Muscle layer of colon (tissue), 2 donors: Measurements from ENCODE around the gene HORMAD1.
"Not testable (repeated sequence)": the region's sequence is repeated elsewhere in the genome, so short reads cannot be mapped to it uniquely, and the experiment has no call there.

ENCODE experiments used
- H3K27ac ChIP-seq: one replicate; pipeline ENCODE4 v1.7.0; 2013; ENCODE audit warnings: low read depth, mild to moderate bottlenecking, low read length, moderate library complexity
- H3K27me3 ChIP-seq, 2 donors: one replicate each; pipeline ENCODE4 v1.7.0; 2013; ENCODE audit warnings: low read length in 2 of 2, mild to moderate bottlenecking in 2 of 2; ENCODE audit not compliant: insufficient read depth in 2 of 2, control insufficient read depth in 1 of 2
- H3K36me3 ChIP-seq: one replicate; pipeline ENCODE4 v1.7.0; 2013; ENCODE audit warnings: mild to moderate bottlenecking, low read length; ENCODE audit not compliant: insufficient read depth
- H3K4me1 ChIP-seq: one replicate; pipeline ENCODE4 v1.7.0; 2013; ENCODE audit warnings: mild to moderate bottlenecking, low read length; ENCODE audit not compliant: insufficient read depth
- H3K4me3 ChIP-seq, 2 donors: one replicate each; pipeline ENCODE4 v1.7.0; 2013; ENCODE audit warnings: low read length in 2 of 2, low read depth in 1 of 2, mild to moderate bottlenecking in 1 of 2, moderate library complexity in 1 of 2
- H3K9ac ChIP-seq: one replicate; pipeline ENCODE4 v1.7.0; 2013; ENCODE audit warnings: low read length
- H3K9me3 ChIP-seq: one replicate; pipeline ENCODE4 v1.7.0; 2013; ENCODE audit warnings: mild to moderate bottlenecking, low read length
- donor health status: abdominal sarcoma.
- donor health status: Adenocarcinoma of cecum.

Gene HORMAD1, protein sequence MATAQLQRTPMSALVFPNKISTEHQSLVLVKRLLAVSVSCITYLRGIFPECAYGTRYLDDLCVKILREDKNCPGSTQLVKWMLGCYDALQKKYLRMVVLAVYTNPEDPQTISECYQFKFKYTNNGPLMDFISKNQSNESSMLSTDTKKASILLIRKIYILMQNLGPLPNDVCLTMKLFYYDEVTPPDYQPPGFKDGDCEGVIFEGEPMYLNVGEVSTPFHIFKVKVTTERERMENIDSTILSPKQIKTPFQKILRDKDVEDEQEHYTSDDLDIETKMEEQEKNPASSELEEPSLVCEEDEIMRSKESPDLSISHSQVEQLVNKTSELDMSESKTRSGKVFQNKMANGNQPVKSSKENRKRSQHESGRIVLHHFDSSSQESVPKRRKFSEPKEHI

DNA sequence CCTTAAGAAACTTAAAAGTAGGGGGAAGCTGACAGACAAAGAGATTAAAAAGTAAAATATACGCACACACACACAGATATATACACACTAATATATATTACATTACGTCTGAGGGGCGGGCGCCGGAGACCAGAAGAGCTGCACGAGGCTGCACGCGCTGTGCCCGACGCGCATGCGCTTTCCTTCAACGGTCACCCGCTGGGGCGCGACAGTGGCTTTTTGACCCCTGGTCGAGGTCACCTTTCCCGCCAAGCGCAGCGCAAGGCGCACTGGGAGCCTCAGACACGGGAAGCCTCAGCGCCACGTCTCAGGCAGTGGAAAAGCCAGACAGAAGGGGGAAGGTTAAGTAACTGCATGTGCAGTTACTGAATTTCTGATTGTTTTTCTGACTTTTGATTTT, at the start of gene HORMAD1:
Gene HORMAD1 (minus strand): TSS at position 193 of the 400 bp plus-strand sequence. CDS start 1,390 bp downstream, outside the sequence.
- no peak within 1 kb of the TSS for H3K4me3 ChIP-seq
- H3K36me3 ChIP-seq: no peaks in the 10 kb centered on the region
- no peaks in the 10 kb centered on the region for H3K9me3 ChIP-seq
- H3K27ac ChIP-seq: no peak within 1 kb of the TSS
- no peaks in the 10 kb centered on the region for H3K4me1 ChIP-seq
- no peak within 1 kb of the TSS for H3K9ac ChIP-seq
- no peaks in the 10 kb centered on the region for H3K27me3 ChIP-seq

DNA sequence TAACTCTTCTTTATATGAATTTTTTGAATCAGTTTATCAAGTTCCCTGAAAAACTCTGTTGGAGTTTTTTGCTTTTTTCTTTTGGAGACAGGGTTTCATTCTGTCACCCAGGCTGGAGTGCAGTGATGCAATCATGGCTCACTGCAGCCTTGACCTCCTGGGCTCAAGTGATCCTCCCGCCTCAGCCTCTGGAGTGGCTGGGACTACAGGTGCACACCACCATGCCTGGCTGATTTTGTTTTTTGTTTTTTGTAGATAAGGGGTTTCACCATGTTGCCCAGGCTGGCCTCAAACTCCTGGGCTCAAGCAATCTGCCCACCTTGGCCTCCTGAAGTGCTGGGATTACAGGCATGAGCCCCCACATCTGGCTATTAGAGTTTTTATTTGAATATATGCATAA, 47.0 kb upstream of the HORMAD1 start:
- H3K9ac ChIP-seq, H3K27me3 ChIP-seq, H3K36me3 ChIP-seq, H3K4me1 ChIP-seq, H3K9me3 ChIP-seq, H3K27ac ChIP-seq, H3K4me3 ChIP-seq: not testable (repeated sequence)

DNA sequence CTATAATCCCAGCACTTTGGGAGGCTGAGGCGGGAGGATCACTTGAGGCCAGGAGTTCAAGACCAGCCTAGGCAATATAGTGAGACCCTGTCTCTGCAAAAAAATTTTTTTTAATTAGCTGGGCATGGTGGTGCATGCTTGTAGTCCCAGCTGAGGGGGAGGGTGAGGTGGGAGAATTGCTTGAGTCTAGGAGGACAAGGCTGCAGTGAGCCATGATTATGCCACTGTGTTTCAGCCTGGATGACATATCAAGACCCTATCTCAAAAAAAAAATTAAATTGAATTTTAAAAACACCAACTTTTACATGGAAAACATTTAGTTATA, 45.2 kb upstream of the HORMAD1 start:
- H3K36me3 ChIP-seq, H3K27ac ChIP-seq, H3K9ac ChIP-seq, H3K9me3 ChIP-seq, H3K4me1 ChIP-seq, H3K27me3 ChIP-seq: not testable (repeated sequence)
- H3K4me3 ChIP-seq: peak overlapping the region in 1 of 2 donors; percentile 3

DNA sequence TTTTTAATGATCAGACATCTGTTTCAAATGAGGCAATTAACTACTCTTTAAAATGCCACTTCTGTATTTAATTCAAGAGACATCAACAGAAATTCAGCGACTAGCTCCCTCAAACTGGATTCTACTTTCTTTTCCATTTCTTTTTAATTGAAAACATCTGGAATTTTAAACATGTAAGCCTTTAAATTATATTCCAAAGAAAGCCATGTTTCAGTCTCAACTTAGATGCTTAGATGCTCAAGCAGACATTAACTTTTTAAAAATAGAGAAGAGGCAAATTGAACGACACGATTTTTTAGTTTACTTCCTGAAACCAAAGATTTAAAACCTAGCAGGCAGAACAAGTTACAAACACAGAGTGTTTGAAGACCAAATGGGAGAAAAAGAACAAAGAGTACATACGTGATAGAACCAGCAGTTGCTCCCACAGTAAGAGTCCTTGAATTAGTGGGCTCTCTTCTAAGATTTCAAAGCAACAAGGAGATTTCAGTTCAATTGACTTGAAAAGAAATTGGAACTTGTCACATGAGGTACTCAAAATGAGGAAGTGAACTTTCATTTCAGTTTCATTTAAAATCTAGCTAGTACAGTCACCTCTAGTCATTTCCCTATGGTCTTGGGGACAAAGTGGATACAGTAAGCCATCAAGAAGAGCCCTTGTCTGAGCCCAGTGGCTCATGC, 44.7 kb upstream of the HORMAD1 start, which contains the start of gene CTSS:
Gene CTSS (minus strand): TSS at position 483 of the 681 bp plus-strand sequence. CDS start 1,015 bp downstream, outside the sequence.
- H3K4me1 ChIP-seq: peaks cover 8% of the 10 kb centered on the region
- no peaks in the 10 kb centered on the region for H3K9me3 ChIP-seq
- H3K27me3 ChIP-seq: no peaks in the 10 kb centered on the region
- H3K36me3 ChIP-seq: no peaks in the 10 kb centered on the region
- H3K27ac ChIP-seq: no peak within 1 kb of the TSS
- H3K9ac ChIP-seq: no peak within 1 kb of the TSS
- peak within 1 kb of the TSS in 1 of 2 donors; percentile 3 for H3K4me3 ChIP-seq

DNA sequence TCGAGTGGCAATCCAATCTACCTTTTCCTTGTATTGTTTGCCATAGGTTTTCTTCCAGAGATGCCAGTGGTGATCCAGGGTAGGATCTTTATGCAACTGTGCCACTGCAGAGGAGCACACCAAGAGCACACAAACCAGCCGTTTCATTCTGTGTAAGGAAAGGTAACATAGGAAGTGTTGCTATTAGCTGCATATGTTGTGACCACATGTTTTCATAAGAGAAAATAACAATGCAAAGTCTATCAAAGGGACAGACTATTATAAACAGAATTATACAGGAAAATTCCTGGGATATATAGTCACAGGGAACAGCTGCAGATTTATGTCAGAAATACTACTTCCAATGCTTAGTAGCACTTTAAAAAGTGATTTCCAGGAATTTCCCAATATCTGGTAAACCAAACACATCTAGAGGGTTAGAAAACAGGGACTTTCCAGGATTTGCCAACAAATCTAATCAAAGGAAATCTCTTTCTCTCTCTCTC, 44.0 kb upstream of the HORMAD1 start:
- no peaks in the 10 kb centered on the region for H3K27me3 ChIP-seq
- H3K9ac ChIP-seq: no peak overlapping the region
- no peaks in the 10 kb centered on the region for H3K36me3 ChIP-seq
- no peaks in the 10 kb centered on the region for H3K9me3 ChIP-seq
- peak overlapping the region in 1 of 2 donors; percentile 3 for H3K4me3 ChIP-seq
- H3K4me1 ChIP-seq: peaks cover 8% of the 10 kb centered on the region
- no peak overlapping the region for H3K27ac ChIP-seq

DNA sequence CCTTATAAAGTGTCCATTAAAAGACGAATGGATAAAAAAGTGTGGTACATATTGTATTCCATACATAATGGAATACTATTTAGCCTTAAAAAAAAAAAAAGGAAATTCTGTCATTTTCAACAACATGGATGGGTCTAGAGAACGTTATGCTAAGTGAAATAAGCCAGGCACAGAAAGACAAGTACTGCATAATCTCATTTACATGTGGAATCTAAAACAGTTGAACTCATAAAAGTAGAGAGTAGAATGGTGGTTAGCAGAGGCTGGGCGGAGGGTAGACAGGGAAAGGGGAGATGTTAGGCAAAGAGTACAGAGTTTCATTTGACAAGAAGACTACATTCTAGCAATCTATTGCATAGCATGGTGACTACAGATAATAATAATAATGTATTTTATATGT, 42.3 kb upstream of the HORMAD1 start:
- peaks cover 8% of the 10 kb centered on the region for H3K4me1 ChIP-seq
- H3K9me3 ChIP-seq: no peaks in the 10 kb centered on the region
- H3K9ac ChIP-seq: no peak overlapping the region
- H3K4me3 ChIP-seq: no peak overlapping the region
- no peaks in the 10 kb centered on the region for H3K27me3 ChIP-seq
- H3K27ac ChIP-seq: no peak overlapping the region
- H3K36me3 ChIP-seq: no peaks in the 10 kb centered on the region

DNA sequence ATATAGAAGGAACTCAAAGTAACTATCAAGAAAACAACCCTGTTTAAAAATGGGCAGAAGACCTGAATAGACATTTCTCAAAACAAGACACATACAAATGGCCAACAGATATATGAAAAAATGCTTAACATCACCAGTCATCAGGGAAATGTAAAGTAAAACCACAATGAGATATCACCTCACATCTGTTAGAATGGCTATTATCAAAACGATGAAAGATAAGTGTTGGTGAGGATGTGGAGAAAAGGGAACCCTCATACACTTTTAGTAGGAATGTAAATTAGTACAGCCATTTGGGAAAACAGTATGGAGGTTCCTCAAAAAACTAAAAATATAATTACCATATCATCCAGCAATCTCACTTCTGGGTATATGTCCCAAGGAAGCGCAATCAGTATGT, 41.9 kb upstream of the HORMAD1 start:
- peaks cover 8% of the 10 kb centered on the region for H3K4me1 ChIP-seq
- H3K4me3 ChIP-seq: no peak overlapping the region
- no peaks in the 10 kb centered on the region for H3K27me3 ChIP-seq
- H3K9me3 ChIP-seq: no peaks in the 10 kb centered on the region
- no peak overlapping the region for H3K9ac ChIP-seq
- no peaks in the 10 kb centered on the region for H3K36me3 ChIP-seq
- no peak overlapping the region for H3K27ac ChIP-seq

DNA sequence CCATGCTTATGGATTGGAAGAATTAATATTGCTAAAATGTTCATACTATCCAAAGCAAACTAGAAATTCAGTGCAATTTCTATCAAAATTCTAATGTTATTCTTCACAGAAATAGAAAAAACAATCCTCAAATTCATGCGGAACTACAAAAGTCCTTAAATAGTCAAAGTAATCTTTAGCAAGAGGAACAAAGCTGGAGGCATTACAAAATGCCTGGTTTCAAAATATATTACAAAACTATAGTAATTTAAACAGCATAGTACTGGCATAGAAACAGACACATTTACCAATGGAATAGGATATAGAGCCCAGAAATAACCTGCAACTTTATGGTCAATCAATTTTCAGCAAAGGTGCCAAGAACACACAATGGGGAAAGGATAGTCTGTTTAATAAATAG, 41.1 kb upstream of the HORMAD1 start:
- Histone ChIP-seq H3K4me3 (no peak overlapping the region), H3K36me3 (no peaks in the 10 kb centered on the region), H3K9me3 (no peaks in the 10 kb centered on the region), H3K27ac (no peak overlapping the region), H3K4me1 (peaks cover 8% of the 10 kb centered on the region), H3K27me3 (no peaks in the 10 kb centered on the region), H3K9ac (no peak overlapping the region)

DNA sequence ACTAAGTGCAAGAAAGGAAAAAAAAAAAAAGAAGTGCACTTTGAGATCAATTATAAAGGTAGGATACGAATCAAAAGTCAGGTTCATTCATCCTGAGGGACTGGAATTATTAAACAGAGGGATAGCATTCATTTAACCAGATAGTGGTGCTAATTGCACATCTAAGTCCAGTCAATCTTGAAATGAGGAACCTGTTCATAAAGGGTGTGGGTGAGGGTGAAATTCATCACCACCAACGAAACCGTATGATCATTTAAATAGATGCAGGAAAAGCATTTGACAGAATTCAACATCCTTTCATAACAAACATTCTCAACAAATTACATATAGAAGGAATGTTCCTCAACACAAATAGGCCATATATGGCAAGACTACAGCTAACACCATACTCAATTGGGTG, 39.3 kb upstream of the HORMAD1 start:
- no peaks in the 10 kb centered on the region for H3K27me3 ChIP-seq
- no peak overlapping the region for H3K9ac ChIP-seq
- H3K4me1 ChIP-seq: peaks cover 8% of the 10 kb centered on the region
- H3K9me3 ChIP-seq: no peaks in the 10 kb centered on the region
- H3K36me3 ChIP-seq: no peaks in the 10 kb centered on the region
- H3K27ac ChIP-seq: no peak overlapping the region
- H3K4me3 ChIP-seq: no peak overlapping the region

DNA sequence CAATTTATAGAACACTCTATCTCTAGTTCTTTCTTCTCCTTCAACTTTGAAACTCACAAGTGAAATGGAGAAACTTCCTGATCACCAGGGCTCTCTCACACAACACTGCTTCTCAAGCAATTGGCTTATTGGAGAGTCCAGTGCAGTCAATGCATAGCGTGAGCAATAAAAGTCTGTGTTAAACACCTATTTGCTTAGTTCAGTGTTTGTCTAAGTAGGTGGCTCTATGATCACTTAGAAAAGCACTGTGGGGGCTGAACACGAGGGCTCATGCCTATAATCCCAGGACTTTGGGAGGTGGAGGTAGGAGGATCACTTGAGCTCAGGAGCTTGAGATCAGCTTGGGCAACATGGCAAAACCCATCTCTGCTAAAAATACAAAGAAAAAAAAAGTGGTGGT, 32.7 kb upstream of the HORMAD1 start:
- no peak overlapping the region for H3K9ac ChIP-seq
- H3K4me3 ChIP-seq: no peak overlapping the region
- H3K4me1 ChIP-seq: no peaks in the 10 kb centered on the region
- no peak overlapping the region for H3K27ac ChIP-seq
- H3K27me3 ChIP-seq: no peaks in the 10 kb centered on the region
- H3K9me3 ChIP-seq: no peaks in the 10 kb centered on the region
- no peaks in the 10 kb centered on the region for H3K36me3 ChIP-seq

DNA sequence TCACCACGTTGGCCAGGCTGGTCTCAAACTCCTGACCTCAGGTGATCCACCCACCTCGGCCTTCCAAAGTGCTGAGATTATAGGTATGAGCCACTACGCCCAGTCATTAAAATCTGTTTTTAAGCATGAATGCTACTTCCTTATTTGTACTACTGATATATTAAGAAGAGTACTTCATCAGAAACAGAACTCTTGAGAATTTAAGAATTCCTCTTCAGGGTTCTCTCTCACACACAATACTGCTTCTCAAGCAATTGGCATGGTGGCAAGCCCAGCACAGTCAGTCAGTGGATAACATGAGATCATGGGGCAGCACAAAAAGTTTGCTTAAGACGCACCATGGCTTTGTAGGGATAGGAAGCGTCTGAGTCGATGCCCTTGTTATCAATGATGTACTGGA, 30.7 kb upstream of the HORMAD1 start:
- Histone ChIP-seq H3K27ac (no peak overlapping the region), H3K4me3 (no peak overlapping the region), H3K36me3 (no peaks in the 10 kb centered on the region)

More for the DNA sequence above, 30.7 kb upstream of the HORMAD1 start:
- Histone ChIP-seq H3K9ac (no peak overlapping the region), H3K27me3 (no peaks in the 10 kb centered on the region), H3K4me1 (no peaks in the 10 kb centered on the region), H3K9me3 (no peaks in the 10 kb centered on the region)
